Endodermal cell (in vitro differentiated cells): ENCODE data around the gene TSPAN9. TPM values are rescaled to one million over a fixed set of nuclear protein-coding genes. Genes with fewer than 3 reads are reported as not detected.

ENCODE experiments used
- DNase-seq: peaks from one replicate; pipeline ENCODE4 v3.0.0-alpha.2; 2017
- H3K27ac ChIP-seq: 2 replicates; pipeline ENCODE4 v1.5.1; 2013; ENCODE audit warnings: mild to moderate bottlenecking, low read depth, low read length, moderate library complexity
- H3K27me3 ChIP-seq: 2 replicates; pipeline ENCODE4 v1.6.1; 2013; ENCODE audit warnings: mild to moderate bottlenecking, low read length, moderate library complexity; ENCODE audit not compliant: insufficient read depth, control insufficient read depth, poor library complexity, severe bottlenecking
- H3K36me3 ChIP-seq: 2 replicates; pipeline ENCODE4 v1.7.0; 2013; ENCODE audit warnings: mild to moderate bottlenecking, low read length, moderate library complexity; ENCODE audit not compliant: control insufficient read depth, insufficient read depth
- H3K4me1 ChIP-seq: one replicate; pipeline ENCODE4 v1.7.0; 2013; ENCODE audit warnings: low read length; ENCODE audit not compliant: control insufficient read depth, insufficient read depth
- H3K4me3 ChIP-seq: 2 replicates; pipeline ENCODE4 v1.5.1; 2013; ENCODE audit warnings: mild to moderate bottlenecking, low read length, moderate library complexity
- H3K9ac ChIP-seq: 2 replicates; pipeline ENCODE4 v1.6.1; 2013; ENCODE audit warnings: mild to moderate bottlenecking, low read length, moderate library complexity; ENCODE audit not compliant: poor library complexity, severe bottlenecking; ENCODE audit errors: extremely low read depth
- H3K9me3 ChIP-seq: 2 replicates; pipeline ENCODE4 v1.6.1; 2013; ENCODE audit warnings: mild to moderate bottlenecking, low read length, moderate library complexity; ENCODE audit not compliant: control insufficient read depth
- H3K27ac Mint-ChIP-seq: 2 replicates; pipeline ENCODE4 v1.8.0; 2020; ENCODE audit warnings: mixed read lengths
- H3K27me3 Mint-ChIP-seq: 2 replicates; pipeline ENCODE4 v1.8.0; 2021; ENCODE audit warnings: mild to moderate bottlenecking, mixed read lengths; ENCODE audit not compliant: insufficient read depth
- H3K36me3 Mint-ChIP-seq: 2 replicates; pipeline ENCODE4 v1.8.0; 2020; ENCODE audit warnings: low read depth, mixed read lengths
- H3K4me1 Mint-ChIP-seq: 2 replicates; pipeline ENCODE4 v1.8.0; 2020; ENCODE audit warnings: mixed read lengths
- H3K4me3 Mint-ChIP-seq: 2 replicates; pipeline ENCODE4 v1.8.0; 2020; ENCODE audit warnings: mild to moderate bottlenecking, moderate library complexity, mixed read lengths
- H3K9me3 Mint-ChIP-seq: 2 replicates; pipeline ENCODE4 v1.8.0; 2020; ENCODE audit warnings: mild to moderate bottlenecking, mixed read lengths
- WGBS, 2 experiments: methylation state at CpG; one replicate each; pipeline versions ENCODE4 v1.1.5 to v1.1.7; 2013; ENCODE audit warnings: missing lambda C conversion rate in 2 of 2, mixed read lengths in 1 of 2; ENCODE audit not compliant: insufficient coverage in 1 of 2, insufficient read length in 1 of 2; 5-methylcytosine and 5-hydroxymethylcytosine counted together
- total RNA-seq, 2 donors: library from RNA; stranded (reverse); fragmentation: NEBNext Ultra II Directional in 1 of 2; extraction: Animal tissue kit (Norgen Biotek cat#: 25700) in 1 of 2; gene quantifications; 2 replicates in 1 of 2; 3 replicates in 1 of 2; pipeline ENCODE4 v1.2.1, GENCODE V29; 2021
- TF ChIP-seq, protein P1 (sequence below): fragments of 200-600 bp; sonication (generic); conservative IDR thresholded peaks from 2 replicates; pipeline ENCODE4 v1.5.0; 2021; ENCODE audit warnings: antibody characterized with exemption, mild to moderate bottlenecking

TSPAN9 gene
- total RNA-seq, 2 donors from 2014 or later = 31.9 to 80.8 TPM

DNA sequence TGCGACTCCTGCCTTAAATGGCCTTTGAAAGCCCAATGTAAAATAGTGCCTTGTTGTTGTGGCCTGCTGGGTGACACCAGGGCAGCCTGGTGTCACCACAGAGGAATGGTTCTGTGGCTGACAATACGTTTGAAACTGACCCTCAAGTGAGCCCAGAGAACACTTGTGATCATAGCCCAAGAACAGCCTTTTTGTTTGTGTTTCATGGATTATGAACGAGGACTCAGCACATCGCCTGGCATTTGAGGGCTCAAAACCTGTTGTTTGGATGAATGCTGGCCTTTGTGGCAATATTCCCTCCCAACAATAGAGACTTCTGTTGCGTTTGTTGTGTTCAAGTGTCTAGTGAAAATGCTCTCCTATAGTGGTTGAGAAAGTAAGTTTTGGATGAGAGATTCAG, 48.5 kb downstream of the TSPAN9 start:
- H3K27ac ChIP-seq = no peak overlapping the region
- TF ChIP-seq, protein P1, sequence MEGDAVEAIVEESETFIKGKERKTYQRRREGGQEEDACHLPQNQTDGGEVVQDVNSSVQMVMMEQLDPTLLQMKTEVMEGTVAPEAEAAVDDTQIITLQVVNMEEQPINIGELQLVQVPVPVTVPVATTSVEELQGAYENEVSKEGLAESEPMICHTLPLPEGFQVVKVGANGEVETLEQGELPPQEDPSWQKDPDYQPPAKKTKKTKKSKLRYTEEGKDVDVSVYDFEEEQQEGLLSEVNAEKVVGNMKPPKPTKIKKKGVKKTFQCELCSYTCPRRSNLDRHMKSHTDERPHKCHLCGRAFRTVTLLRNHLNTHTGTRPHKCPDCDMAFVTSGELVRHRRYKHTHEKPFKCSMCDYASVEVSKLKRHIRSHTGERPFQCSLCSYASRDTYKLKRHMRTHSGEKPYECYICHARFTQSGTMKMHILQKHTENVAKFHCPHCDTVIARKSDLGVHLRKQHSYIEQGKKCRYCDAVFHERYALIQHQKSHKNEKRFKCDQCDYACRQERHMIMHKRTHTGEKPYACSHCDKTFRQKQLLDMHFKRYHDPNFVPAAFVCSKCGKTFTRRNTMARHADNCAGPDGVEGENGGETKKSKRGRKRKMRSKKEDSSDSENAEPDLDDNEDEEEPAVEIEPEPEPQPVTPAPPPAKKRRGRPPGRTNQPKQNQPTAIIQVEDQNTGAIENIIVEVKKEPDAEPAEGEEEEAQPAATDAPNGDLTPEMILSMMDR = no peak
- no peak overlapping the region for H3K4me3 ChIP-seq
- no peak overlapping the region for H3K9ac ChIP-seq
- Mint-ChIP-seq H3K27me3 (no peaks in the 10 kb centered on the region), H3K36me3 (peaks cover 29% of the 10 kb centered on the region), H3K9me3 (peaks cover 3% of the 10 kb centered on the region), H3K4me1 (peaks cover 23% of the 10 kb centered on the region), H3K27ac (no peak overlapping the region), H3K4me3 (no peak overlapping the region)
- H3K9me3 ChIP-seq = no peaks in the 10 kb centered on the region
- no peaks in the 10 kb centered on the region for H3K36me3 ChIP-seq
- peaks cover 7% of the 10 kb centered on the region for H3K4me1 ChIP-seq
- 83 to 88% methylated on average over 4 to 5 of the region's 5 CpGs for WGBS, 2 experiments
- no peak for DNase-seq
- no peaks in the 10 kb centered on the region for H3K27me3 ChIP-seq

DNA sequence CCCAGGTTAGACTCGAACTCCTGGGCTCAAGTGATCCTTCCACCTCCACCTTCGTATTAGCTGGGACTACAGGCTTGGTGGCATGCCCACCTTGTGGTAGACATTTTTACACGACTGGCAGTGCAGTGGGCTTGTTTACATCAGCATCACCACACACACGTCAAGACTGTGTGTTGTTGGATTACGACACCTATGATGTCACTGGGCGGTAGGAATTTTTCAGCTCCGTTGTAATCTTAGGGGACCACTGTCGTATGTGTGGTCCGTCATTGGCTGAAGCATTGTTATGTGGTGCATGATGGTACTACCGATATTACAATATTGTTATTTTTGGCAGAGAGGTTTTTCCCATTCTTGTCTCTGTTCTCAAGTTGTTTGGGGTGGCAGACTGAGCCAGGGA, 50.7 kb downstream of the TSPAN9 start:
- Mint-ChIP-seq H3K27me3 (no peaks in the 10 kb centered on the region), H3K4me1 (peaks cover 16% of the 10 kb centered on the region), H3K27ac (no peak overlapping the region), H3K9me3 (peaks cover 3% of the 10 kb centered on the region), H3K4me3 (no peak overlapping the region), H3K36me3 (peaks cover 29% of the 10 kb centered on the region)
- Histone ChIP-seq H3K4me3 (no peak overlapping the region), H3K36me3 (no peaks in the 10 kb centered on the region), H3K27ac (no peak overlapping the region), H3K9ac (no peak overlapping the region), H3K9me3 (no peaks in the 10 kb centered on the region), H3K27me3 (no peaks in the 10 kb centered on the region), H3K4me1 (no peaks in the 10 kb centered on the region)
- DNase-seq = no peak
- TF ChIP-seq, protein P1 = no peak
- 94 to 99% methylated on average over 7 to 10 of the region's 10 CpGs for WGBS, 2 experiments

DNA sequence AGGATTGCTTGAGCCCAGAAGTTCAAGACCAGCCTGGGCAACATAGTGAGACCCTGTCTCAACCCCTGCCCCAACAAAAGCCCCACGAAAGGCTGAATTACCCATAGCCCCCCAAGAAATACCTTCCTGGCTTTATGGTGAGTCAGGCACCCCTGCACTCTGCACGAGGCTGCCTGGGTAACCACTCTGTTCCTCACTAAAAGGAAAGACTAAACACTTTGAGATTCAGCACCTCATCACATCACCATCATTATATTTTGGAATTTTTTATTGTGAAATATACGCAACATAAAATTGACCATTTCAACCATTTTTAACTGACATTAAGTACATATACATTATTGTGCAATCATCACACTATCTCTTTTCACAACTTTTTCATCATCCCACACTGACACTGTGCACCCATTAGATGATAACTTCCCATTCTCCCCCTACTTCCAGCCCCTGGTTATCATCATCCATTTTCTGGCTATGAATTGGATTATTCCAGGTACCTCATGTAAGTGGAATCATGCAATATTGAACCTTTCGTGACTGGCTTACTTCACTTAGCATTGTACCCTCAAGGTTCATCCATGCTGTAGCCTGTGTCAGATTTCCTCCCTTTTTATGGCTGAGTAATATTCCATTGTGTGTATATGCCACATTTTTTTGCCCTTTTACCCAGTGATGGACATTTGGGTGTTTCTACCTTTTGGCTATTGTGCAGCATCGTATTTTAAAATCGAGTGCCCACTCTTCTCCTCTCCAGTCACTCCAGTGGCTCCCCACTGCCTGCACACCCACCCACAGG, 51.5 kb downstream of the TSPAN9 start:
- H3K27me3 Mint-ChIP-seq = no peaks in the 10 kb centered on the region
- H3K4me3 Mint-ChIP-seq = no peak overlapping the region
- H3K9me3 ChIP-seq = no peaks in the 10 kb centered on the region

More for the DNA sequence above, 51.5 kb downstream of the TSPAN9 start:
- no peaks in the 10 kb centered on the region for H3K36me3 ChIP-seq
- H3K4me3 ChIP-seq = no peak overlapping the region
- H3K27me3 ChIP-seq = no peaks in the 10 kb centered on the region
- Mint-ChIP-seq H3K4me1 (peaks cover 14% of the 10 kb centered on the region), H3K27ac (no peak overlapping the region), H3K9me3 (peaks cover 3% of the 10 kb centered on the region), H3K36me3 (peaks cover 27% of the 10 kb centered on the region)
- H3K27ac ChIP-seq = no peak overlapping the region
- TF ChIP-seq, protein P1 = no peak
- 93% methylated on average over 4 to 6 of the region's 6 CpGs for WGBS, 2 experiments
- DNase-seq = no peak
- H3K9ac ChIP-seq = no peak overlapping the region
- H3K4me1 ChIP-seq = no peaks in the 10 kb centered on the region
